NCI-H460 (cell line): ENCODE measurements around the gene SDHAF1. TPM values are rescaled to one million over a fixed set of nuclear protein-coding genes. Genes with fewer than 3 reads are reported as not detected.
A peak's percentile ranks its signal among the peaks of the same experiment; 100 is the strongest.
"Not testable (repeated sequence)": the region's sequence is repeated elsewhere in the genome, so short reads cannot be mapped to it uniquely, and the experiment has no call there.

ENCODE experiments used
- DNase-seq: peaks from one replicate; pipeline ENCODE4 v3.0.0-alpha.2; 2016; ENCODE audit warnings: low read depth; ENCODE audit errors: extremely low read depth
- polyA plus RNA-seq: library from polyadenylated mRNA; depleted of rRNA; stranded (reverse); fragments of >200 nt; gene quantifications from 2 replicates; pipeline ENCODE4 v1.2.3, GENCODE V29; 2014; cell fraction: nucleus; rRNA removed
- total RNA-seq: library from RNA; depleted of rRNA; stranded (reverse); fragments of >200 nt; shearing (Covaris generic); gene quantifications from 2 replicates; pipeline ENCODE4 v1.2.3, GENCODE V29; 2014; rRNA removed

Gene SDHAF1, protein sequence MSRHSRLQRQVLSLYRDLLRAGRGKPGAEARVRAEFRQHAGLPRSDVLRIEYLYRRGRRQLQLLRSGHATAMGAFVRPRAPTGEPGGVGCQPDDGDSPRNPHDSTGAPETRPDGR
- total RNA-seq = 19.8 and 26.1 TPM in 2 replicates
- polyA plus RNA-seq = 47.8 and 57.6 TPM in 2 replicates

DNA sequence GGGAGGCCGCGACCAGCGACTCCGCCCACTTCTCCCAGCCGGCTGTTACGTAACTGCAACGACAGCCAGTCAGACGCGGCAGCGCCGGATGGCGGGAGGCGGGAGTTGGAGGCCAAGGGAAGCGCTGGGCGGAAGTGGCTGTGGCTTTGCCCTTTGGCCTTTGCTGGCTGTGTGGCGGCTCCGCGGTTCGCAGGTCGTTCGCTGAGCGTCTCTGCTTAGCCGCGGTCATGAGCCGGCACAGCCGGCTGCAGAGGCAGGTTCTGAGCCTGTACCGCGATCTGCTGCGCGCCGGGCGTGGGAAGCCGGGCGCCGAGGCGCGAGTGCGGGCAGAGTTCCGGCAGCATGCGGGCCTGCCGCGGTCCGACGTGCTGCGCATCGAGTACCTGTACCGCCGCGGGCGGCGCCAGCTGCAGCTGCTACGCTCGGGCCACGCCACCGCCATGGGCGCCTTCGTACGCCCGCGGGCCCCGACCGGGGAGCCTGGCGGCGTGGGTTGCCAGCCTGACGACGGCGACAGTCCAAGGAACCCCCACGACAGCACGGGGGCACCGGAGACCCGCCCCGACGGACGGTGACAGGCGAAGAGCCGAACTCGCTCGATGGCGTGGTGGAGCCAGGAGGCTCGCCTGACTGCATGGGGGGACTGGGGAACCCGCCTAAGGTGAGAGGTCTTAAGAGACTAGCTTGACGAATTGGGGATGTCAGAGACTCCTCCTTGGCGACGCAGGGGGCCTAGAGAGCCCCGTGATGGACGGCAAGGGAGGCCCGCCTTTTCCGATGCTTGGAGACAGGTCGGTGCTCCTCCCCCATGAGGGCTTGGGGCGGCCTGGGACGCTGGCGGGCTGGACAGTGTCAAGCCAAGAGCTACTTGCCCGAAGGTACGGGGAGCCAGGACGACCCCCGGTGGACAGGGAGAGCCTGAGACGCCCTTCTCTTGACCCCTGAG lies at the start of gene SDHAF1:
SDHAF1 (plus strand) TSS at position 141 of the 946 bp plus-strand sequence; CDS start at position 228, 87 bp downstream.
- peak; percentile 93 for DNase-seq

DNA sequence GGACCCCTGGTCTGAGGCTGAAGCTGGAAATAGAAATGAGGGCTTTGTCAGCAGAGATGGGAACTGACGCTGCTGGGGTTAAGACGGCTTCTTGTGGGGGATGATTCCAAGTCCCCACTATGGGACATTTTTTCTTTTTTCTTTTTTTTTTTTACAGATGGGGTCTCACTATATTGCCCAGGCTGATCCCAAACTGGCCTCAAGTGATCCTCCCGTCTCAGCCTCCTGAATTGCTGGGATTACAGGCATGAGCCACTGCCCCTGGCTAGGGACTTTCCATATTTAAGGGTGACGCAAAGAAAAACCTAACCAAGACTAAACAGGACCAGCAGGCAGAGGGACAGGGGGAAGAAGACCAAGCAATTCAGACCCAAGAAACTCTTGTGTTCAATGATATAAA lies 48.8 kb upstream of the SDHAF1 start:
- DNase-seq = no peak

DNA sequence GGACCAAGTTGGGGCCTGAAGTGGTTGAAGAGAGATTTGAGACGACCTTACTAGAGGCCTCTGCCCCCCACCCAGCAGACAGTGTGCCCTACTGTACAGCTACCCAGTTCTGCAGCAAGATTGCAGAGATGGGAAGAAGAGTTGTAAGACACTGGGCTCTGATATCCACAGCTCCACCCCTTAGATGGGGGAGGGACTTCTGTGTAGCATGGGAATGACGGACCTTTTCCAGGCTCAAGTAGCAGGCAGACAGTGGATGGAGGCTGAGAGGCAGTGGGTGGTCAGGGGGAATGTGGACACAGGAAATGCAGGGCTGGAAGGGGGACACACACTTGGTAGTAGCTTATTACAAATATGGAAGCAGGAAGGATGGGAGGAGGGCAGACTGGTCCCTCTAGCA lies 45.9 kb upstream of the SDHAF1 start:
- DNase-seq = no peak

DNA sequence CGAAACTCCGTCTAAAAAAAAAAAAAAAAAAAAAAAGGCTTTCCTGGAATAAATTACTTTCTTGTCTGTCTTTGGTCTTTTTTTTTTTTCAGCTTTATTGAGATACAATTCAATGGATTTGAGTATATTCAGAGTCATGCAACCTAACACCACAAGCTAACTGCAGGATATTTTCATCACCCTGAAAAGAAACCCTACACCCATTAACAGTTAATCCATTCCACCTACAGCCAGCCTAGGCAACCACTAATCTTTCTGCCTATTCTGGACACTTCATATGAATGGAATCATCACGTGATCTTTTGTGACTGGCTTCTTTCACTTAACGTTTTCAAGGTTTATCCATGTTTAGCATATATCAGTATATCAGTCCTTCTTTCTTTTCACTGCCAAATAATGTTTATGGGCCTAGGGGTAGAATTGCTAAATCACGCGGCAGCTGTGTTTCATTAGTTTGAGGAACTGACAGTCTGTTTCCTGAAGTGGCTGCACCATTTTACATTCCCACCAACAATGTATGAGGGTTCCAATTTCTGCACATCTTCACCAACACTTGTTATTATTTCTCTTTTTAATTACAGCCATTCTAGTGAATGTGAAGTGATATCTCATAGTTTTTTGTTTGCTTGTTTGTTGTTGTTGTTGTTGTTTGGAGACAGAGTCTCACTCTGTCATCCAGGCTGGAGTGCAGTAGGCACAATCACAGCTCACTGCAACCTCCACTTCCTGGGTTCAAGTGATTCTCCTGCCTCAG lies 38.9 kb upstream of the SDHAF1 start:
- DNase-seq = no peak

DNA sequence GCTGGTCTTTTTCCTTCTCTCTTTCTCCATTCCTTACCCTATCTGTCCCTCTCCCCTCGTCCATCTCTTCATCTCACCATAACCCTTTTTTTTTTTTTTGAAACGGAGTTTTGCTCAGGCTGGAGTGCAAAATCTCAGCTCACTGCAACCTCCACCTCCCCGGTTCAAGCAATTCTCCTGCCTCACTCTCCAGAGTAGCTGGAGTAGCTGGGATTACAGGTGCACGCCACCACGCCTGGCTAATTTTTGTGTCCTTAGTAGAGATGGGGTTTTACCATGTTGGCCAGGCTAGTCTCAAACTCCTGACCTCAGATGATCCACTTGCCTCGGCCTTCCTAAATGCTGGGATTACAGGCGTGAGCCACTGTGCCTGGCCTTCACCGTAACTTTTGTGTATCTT lies 37.6 kb upstream of the SDHAF1 start:
- not testable (repeated sequence) for DNase-seq

DNA sequence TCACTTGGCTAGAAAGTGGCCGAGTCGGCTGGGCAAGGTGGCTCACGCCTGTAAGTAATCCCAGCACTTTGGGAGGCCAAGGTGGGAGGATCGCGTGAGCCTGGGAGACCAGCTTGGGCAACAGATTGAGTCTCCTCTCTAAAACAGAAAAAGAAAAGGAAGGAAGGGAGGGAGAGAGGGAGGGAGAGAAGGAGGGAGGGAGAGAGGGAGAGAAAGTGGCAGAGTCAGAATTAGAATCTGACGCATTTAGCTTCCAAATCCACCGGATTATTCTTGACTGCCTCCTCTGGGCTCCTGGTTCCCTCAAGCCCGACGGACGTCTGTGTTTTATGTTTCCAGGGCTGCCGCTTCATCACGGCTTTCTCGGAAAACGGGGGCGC lies 36.3 kb upstream of the SDHAF1 start:
- DNase-seq = no peak

DNA sequence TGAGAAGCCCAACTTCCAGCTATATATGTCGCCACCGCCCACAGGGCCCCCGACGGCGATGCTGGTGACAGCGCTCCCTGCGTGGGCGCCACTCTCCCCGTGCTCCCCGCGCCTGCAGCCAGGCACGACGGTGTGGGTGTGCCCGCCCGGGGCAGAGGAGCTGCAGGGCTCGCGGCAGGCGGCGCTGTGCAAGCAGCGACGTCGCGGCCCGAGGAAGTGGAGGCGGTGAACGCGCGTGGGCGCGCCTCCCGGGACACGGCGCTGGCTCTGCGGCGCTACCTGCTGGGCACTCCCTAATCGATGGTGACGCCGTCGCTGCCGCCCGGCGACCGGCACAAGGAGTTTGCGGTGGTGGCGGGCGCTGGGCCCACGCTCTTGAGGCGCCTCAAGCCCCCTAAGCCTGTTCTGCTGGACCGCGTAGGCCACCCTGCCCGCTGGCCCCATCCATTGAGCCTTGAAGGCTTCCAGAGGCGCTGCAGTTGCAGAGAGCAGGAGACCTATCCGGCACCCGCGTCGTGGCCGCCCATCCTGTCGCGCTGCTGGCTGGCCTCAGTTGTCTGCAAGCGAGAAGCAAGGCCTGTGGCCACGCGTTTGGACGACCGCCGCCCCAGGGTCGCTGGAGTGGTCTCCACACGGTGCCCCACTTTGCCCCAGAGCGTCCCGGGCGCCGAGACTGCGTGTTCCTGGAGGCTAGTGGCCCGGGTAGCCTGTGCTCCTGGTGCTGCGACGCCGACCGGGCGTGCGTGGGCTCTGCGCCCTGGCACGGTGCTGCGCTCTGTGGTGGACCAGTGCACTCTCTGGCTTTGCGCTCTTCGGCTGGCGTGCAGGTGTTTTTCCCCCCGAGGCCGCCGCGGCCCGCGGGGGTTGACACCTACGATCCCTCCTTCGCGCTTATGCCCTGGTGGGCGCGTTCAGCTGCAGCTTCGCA lies 35.7 kb upstream of the SDHAF1 start:
- no peak for DNase-seq

DNA sequence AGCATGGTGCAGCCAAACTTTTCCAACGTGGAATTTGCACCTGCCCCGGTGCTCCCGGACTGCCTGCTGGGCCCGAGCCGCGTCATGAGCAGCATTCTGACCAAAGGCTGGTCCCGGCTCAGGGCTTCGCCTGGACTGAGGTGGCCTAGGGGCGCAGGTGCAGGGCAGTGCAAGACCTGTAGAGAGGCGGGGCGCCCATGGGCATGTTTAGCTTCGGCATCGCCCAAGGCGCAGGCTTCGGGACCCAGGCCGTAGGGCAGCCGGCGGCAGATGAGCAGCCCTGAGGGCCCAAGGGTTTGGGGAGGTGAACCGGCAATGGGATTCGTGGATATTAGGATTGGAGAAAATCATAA lies 35.0 kb upstream of the SDHAF1 start:
- DNase-seq = no peak

DNA sequence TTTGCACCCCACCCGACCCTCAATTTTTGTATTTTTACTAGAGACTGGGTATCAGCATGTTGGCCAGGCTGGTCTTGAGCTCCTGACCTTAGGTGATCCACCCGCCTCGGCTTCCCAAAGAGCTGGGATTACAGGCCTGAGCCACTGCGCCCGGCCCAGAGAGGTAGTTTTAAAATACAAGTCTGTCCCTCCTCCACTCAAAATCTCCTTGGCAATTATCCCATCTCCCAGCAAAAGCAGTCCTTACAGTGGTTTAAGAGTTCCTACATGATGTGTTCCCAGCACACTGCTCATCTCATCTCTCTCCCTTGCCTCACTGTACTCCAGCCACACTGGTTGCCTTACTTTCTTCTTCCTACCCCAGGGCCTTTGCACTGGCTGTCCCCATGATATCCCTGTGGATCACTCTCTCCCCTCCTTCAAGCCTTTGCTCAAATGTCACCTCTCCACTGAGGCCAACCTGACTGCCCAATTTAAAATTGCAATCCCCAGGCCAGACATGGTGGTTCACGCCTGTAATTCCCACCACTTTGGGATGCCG lies 34.5 kb upstream of the SDHAF1 start:
- DNase-seq = no peak

DNA sequence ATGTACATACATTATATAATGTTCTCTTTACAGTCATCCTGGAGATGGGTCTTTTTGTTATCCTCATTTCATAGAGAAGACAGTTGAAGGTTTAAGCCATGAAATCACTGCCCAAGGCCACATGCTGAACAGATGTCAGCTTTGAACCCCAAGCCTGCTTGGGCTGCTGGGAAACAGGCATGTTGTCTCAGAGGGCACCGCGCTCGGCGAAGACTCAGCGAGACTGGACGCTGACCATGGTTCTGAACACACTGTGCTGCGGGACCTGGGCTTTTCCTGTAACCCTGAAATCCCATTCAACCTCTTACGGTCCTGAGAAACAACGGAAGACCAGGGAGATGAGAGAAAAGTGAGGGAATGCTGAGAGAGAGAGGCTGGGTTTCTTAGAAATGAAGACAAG lies 31.5 kb upstream of the SDHAF1 start:
- DNase-seq = peak; percentile 52

DNA sequence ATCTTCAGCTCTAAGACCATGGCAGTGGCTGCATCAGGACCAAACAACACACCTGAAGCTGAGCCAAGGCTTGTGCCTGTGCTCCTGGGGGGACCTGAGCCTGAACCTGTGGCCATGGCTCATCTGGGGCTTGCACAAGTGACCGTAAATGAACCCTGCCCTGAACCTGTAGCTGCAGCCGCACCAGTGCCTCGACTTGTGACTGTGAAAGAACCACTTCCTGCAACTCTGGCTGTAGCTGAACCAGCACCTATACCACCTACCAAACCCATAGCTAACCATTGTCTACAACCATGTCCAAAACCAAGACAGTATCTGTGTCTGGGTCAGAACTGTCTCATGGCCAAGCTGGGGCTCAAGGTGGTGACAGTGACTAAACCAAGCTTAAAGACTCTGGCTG lies 28.2 kb upstream of the SDHAF1 start:
- DNase-seq = no peak

DNA sequence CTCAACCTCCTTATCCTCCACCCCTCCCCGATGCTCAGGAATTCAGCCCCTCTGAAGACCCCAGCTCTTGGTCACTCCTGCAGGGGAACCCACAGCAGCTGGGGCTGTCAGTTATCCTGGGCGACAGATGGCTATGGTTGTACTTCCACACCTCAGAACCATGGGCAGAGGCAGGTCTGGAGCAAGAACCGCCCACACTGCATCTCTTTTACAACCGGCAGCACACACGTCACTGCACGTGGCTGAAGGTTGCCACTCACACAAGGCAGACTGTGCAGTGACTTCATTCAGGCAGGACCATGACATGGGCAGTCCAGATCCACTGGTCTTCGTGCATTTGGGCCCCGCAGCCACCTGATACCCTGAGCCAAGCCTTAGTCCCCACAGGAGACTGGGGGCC lies 21.5 kb upstream of the SDHAF1 start:
- DNase-seq = no peak

DNA sequence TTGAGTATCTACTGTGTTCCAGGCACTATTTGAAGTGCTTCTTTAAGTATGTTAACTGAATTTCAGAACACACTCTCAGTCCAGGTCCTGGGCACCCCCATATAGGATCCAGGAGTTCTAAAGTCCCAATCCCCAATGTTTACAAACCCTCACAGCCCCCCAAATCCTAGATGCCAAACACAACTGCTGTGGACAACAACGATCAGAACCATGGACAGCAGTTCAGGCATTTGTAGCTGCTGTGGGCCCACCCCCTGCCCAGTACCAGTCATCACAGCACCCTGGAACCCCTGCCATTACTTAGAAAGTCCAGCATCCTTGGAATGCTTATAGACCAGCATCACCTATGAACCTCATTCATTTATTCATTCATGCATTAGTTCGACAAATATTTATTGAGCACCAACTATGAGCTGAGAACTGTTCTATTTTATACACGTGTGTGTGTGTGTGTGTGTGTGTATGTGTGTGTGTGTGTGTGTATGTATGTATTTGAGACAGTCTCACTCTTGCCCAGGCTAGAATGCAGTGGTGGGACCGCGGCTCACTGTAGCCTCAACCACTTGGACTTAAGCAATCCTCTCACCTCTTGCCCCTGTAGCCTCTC lies 19.3 kb upstream of the SDHAF1 start:
- no peak for DNase-seq

DNA sequence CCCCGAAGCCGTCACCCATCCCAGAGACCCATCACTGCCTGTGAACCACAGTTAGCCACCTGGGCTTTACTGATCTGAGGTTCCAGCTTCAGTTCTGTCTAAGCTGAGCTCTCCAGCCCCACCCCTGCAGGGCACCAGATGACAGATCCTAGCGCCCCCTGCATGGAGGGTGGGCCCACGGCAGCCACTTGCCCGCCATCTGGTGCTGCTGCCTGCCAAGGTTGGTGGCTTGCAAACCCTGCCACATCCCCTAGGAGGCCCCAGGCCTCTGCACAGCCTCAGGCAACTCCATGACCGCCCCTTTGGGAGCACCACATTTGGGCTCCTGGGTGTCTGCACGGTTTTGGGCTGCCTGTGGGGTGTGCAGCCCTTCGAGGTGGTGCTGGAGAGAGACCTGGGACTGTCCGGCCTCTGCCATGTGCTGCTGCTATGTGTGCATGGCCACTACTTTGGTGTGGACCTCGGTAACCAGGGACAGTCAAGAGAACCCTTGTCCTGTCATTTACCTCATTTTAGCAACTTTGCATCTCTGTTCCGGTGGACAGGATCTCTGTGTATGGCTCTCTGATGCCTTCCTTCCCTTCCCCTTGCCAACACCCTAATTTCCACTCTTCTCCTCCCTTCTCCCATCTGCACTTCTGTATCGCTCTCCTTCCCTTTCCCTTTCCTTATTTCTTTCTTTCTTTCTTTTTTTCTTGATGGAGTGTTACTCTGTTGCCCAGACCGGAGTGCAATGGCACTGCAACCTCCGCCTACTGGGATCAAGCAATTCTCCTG lies 17.4 kb upstream of the SDHAF1 start:
- DNase-seq = no peak

DNA sequence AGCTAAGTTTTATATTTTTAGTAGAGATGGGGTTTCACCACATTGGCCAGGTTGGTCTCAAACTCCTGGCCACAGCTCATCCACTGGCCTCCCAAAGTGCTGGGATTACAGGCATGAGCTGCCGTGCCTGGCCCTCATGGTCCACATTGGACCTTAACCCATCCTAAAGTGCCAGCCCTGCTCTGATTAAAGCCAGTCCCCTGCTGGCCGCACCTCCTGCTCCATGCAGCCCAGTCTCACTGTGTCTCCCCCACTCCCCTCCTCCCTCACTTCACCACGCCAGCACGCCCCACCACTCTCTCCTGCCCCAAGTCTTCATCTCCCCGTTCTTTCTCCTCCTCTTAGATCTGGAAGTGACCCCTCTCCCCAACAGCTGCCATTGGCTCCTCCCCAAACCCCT lies 16.7 kb upstream of the SDHAF1 start:
- DNase-seq = no peak

DNA sequence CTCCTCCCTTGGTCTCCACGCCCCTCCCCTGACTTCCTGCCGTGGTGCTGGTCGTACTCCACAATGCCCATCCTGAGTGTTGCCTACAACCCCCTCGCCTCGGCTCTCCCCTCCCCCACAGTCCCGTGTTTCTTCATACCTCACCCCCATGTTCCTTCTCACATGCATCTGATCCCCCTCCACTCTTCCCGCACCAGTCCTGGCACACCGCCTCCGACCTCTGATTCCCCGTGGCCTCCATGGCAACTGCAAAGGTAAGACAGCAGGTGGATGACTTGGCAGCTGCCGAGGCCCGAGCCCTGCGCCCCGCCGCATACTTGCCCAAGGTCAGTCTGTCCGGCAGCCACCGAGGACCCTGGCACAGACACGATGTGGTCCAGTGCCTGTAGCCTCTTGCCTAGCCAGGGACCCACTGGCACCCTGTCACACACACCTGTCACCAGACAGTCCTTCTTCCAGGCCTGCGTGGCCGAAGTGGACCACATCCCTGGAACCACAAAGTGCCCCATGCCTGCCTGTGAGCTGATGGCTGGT lies 16.1 kb upstream of the SDHAF1 start:
- no peak for DNase-seq

DNA sequence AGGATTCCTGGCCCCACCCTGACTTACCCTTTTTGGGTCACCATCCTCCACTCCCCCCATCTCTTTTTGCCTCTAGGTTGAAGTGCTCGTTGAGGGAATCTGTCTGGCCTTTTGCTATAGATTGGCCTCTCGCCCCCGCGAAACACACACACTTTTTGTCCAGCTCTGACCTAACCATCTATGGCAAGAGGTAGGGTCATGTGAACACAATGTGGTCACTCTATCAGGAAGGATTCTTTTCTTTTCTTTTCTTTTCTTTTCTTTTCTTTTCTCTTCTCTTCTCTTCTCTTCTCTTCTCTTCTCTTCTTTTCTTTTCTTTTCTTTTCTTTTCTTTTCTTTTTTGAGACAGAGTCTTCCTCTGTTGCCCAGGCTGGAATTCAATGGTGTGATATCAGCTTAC lies 14.0 kb upstream of the SDHAF1 start:
- not testable (repeated sequence) for DNase-seq

DNA sequence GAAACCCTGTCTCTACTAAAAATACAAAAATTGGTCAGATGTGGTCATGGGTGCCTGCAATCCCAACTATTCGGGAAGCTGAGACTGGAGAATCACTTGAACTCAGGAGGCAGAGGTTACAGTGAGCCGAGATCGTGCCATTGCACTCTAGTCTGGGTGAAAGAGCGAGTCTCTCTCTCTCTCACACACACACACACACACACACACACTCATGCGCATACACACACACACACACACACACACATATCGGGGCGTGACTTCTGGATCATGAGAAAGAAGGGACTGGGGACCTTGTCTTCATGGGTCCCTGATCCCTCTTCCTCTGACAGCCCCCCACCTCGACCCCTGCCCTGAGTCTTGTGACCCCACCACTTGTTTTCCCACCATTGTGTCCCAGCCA lies 11.8 kb upstream of the SDHAF1 start:
- no peak for DNase-seq

DNA sequence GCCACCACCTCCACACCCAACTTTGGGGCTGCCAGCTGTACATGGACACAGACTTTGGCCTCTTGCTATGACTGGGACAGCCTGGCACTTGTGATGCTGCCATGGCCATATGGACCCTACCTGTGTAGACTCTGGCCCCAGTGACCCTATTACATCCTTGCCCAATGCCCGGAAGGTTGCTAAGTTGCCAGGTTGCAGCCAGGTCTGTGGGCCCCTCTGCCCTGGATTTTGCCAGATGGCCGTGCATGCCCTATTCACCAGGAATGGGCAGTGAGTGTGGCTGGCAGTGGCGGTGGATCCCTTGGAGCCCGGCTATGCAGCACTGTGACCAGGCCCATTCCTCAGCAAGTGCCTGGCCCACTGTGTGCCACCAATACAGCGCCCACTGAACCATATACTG lies 8.9 kb upstream of the SDHAF1 start:
- no peak for DNase-seq
